GM12865 (cell line): ENCODE results near the gene BEND6.

Source experiments
- DNase-seq: peaks from one replicate; pipeline ENCODE4 v3.0.0; 2010; ENCODE audit warnings: low read depth
- H3K4me3 ChIP-seq: 2 replicates; pipeline ENCODE4 v1.5.1; 2011; ENCODE audit warnings: mild to moderate bottlenecking, low read depth, low read length, control low read depth
- CTCF ChIP-seq: IDR thresholded peaks from 2 replicates; pipeline ENCODE4 v1.5.1; 2011; ENCODE audit warnings: low read length, control low read depth, low read depth, inconsistent platforms; ENCODE audit not compliant: insufficient read depth; ENCODE audit errors: missing control alignments

The BEND6 gene

GRCh38 chr6:57075092-57075491 lies 120.2 kb downstream of the BEND6 start:
- no peak overlapping the region for H3K4me3 ChIP-seq
- no peak for DNase-seq
- no peak for TF ChIP-seq CTCF
